ENCODE measurements around the gene GPR137.

- TF ChIP-seq ZNF18 (tag by site-specific recombination; IDR thresholded peaks at IDR 0.05): no peak
- TF ChIP-seq FEZF1 (tag by site-specific recombination; IDR thresholded peaks at IDR 0.05): no peak
- no peak for TF ChIP-seq CTCF (tag by site-specific recombination; IDR thresholded peaks at IDR 0.05)
- TF ChIP-seq ZNF23 (tag by site-specific recombination; IDR thresholded peaks at IDR 0.05; ENCODE audit: borderline replicate concordance): no peak
- TF ChIP-seq SETDB1 (IDR thresholded peaks at IDR 0.05; ENCODE audit: insufficient read length, low read length): no peak
Measured at GRCh38 chr11:64249038-64249437, 36.6 kb upstream of the GPR137 start.
